Measurements from ENCODE around the gene ECM1.

ECM1 gene

DNA sequence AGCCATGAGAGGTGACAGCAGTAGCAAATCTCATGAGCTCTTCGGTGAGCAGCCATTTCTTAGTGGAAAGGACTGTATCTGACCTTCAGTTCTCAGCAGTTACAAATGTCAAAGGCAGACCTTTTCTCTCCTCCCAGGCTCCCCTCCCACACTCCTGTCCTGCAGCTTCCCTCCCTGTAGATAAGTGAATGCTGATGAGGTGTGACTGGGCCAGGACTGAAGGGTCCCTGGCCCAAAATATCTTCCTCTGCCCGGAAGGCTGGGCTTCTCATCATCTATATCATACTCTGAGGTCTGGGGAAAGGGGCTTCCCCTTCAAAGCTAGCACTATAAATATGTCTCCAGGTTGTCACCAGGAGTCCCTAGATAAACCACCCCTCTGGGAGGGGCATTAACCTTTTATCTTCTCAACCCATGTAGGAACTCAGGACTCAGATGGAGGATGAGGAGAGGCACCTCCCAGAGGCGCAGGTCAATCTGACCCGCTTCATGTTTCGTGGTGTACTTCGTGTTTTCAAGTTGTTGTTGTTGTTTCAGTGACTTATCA, 37.6 kb downstream of the ECM1 start:
- no peak for DNase-seq (ENCODE audit: low read depth in 3 of 3)

GRCh38 chr1:150546294-150546937, 38.5 kb downstream of the ECM1 start:
- DNase-seq (ENCODE audit: low read depth in 3 of 3): no peak

GRCh38 chr1:150548324-150548631, 40.4 kb downstream of the ECM1 start:
- DNase-seq (ENCODE audit: low read depth in 3 of 3): no peak

DNA sequence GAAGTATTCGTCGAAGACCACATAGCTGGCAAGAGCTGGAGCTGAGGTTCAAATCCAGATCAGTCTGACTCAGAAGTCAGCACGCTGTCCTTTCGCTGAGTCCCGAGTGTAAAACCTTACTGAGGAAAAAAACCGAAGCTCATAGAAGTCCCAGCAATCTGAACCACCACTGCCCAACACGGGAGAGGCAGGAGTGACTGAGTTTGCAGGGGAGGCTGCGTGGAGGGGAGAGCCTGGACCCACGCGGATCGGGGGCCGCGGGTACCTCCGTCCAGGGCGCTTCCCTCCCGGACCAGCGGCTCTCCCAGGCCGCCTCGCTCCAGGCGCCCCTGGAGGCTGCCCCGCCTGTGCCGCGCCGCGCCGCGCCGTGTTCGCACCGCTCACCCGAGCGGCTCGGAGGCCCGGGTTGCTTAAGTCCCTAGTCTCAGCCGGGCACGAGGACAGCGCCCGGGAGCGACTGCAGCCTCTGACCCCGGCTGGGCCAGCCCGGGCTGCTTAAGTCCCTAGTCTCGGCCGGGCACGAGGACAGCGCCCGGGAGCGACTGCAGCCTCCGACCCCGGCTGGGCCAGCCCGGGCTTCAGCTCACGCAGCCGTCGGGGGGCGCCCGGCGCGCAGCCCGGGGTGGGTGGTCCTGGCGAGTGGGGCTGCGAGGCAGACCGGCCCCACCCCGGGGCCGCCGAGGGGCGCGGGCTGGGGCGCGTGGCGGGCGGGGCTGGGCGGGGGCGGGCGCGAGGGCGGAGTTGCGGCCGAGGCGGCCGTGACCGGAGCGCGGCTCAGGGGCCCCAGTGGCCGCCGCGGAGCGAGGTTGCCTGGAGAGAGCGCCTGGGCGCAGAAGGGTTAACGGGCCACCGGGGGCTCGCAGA, 41.0 kb downstream of the ECM1 start, which contains the start of gene ADAMTSL4:
ADAMTSL4 (plus strand) TSS at position 777 of the 864 bp plus-strand sequence. CDS start 2,881 bp downstream, outside the sequence.
- DNase-seq (ENCODE audit: low read depth in 3 of 3): no peak

DNA sequence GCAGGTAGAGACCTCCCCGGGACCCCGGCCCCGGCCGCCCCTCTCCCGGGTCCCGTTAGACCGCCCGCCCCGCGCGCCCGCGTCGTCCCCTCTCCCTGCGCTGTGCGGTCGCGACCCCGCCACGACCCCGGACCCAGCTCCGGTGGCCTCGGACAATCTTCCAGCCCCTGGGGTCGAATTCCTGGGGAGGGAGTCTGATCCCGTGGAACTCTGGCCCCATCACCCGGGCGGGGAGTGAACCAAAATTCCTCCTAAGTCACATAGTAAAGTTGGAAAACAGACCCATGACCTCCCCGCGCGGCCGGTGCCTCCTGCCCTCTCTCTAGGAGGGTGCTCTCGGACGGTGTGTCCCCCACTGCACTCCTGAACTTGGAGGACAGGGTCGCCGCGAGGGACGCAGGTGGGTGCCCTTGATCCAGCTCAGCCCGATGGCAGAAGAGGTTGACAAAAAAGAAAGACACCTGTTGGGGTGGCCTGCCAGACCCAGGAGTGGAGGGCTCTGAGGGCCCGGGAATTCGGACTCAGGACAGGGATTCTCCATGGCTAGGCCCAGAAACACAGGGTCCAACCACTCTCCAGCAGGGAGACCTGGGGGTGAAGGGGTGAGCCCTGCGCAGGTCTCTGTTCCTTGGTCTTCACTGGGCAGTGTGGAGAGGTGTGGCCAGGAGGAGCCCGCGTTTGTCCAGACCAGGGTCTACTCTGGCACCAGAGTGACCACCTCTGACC, 41.8 kb downstream of the ECM1 start:
- DNase-seq (ENCODE audit: low read depth in 3 of 3): no peak

DNA sequence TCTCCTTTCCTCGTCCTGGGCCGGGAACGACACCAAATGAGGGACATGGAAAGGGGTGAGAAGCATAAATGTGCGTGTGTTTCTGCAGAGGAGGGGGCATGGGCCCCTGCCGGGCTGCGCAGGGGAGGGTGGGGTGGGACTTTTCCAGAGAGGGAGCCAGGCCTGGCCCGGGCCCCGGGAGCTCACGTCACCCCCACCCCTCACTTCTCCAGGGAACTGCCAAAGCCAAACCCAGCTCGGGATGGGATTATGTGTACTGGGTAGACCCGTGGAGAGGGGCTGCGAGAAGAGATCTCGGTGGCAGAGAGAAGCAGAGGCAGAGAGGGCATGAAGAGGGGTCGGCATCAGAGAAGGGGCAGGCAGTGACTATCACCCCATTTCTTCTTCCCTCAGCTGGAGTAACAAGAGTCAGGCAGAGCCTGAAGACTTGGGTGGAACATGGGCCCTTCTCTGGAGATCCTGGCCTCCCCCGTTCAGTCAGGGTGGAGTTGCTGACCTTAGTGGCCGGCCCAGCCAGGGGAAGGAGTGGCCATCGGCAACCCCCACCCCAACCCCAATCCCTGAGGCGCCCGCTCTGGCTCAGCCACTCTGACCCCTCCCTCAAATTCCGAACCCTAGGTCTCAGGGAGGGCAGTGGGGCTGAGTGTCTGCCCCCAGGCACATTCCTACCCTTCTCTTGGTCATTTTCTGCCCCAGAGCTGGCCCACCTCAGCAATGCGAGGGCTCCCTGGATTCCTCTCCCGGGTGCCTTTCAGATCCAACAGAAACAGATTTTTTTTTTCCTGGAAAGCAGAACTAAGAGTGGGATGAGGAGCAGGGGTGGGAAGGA, 42.5 kb downstream of the ECM1 start:
- DNase-seq (ENCODE audit: low read depth in 3 of 3): no peak

- DNase-seq (ENCODE audit: low read depth in 3 of 3): no peak
Measured at GRCh38 chr1:150551051-150551783, 43.3 kb downstream of the ECM1 start.

GRCh38 chr1:150551784-150552127, 43.8 kb downstream of the ECM1 start:
- DNase-seq (ENCODE audit: low read depth in 3 of 3): no peak

- DNase-seq (ENCODE audit: low read depth in 3 of 3): no peak
Measured at GRCh38 chr1:150552128-150552910, 44.4 kb downstream of the ECM1 start.

- DNase-seq (ENCODE audit: low read depth in 3 of 3): no peak
Measured at GRCh38 chr1:150552911-150553289, 45.0 kb downstream of the ECM1 start.

DNA sequence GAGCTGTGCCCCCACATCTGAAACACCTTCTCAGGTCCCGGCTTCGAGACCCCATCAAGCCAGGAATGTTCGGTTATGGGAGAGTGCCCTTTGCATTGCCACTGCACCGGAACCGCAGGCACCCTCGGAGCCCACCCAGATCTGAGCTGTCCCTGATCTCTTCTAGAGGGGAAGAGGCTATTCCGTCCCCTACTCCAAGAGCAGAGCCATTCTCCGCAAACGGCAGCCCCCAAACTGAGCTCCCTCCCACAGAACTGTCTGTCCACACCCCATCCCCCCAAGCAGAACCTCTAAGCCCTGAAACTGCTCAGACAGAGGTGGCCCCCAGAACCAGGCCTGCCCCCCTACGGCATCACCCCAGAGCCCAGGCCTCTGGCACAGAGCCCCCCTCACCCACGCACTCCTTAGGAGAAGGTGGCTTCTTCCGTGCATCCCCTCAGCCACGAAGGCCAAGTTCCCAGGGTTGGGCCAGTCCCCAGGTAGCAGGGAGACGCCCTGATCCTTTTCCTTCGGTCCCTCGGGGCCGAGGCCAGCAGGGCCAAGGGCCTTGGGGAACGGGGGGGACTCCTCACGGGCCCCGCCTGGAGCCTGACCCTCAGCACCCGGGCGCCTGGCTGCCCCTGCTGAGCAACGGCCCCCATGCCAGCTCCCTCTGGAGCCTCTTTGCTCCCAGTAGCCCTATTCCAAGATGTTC, 45.6 kb downstream of the ECM1 start:
- no peak for DNase-seq (ENCODE audit: low read depth in 3 of 3)

- no peak for DNase-seq (ENCODE audit: low read depth in 3 of 3)
Measured at GRCh38 chr1:150554086-150554452, 46.2 kb downstream of the ECM1 start.

DNA sequence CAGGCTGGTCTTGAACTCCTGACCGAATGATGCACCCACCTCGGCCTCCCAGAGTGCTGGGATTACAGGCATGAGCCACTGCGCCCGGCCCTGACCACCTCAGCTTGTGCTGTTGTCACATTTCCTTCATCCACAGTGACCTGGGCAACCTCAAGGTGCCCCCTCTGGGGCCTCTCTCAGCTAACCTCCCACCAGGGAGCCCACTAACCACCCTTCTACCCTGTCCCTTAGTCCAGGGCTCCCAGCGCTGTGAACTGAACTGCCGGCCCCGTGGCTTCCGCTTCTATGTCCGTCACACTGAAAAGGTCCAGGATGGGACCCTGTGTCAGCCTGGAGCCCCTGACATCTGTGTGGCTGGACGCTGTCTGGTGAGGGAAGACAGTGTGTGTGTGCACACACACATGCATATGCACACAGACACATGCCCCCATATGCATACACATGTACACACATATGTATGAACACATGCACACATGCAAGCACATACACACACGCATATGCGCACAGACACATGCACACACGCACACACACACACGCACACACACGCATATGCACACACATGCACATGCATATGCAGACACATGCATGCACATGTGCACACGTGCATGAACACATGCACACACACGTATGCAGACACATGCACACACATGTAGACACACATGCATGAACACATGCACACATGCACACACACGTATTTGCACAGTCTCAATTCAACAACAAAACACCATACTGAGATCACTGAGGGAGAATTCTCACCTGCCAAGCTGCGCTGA, 47.5 kb downstream of the ECM1 start:
- DNase-seq (ENCODE audit: low read depth in 3 of 3): no peak

GRCh38 chr1:150555971-150556865, 48.3 kb downstream of the ECM1 start:
- DNase-seq (ENCODE audit: low read depth in 3 of 3): no peak

DNA sequence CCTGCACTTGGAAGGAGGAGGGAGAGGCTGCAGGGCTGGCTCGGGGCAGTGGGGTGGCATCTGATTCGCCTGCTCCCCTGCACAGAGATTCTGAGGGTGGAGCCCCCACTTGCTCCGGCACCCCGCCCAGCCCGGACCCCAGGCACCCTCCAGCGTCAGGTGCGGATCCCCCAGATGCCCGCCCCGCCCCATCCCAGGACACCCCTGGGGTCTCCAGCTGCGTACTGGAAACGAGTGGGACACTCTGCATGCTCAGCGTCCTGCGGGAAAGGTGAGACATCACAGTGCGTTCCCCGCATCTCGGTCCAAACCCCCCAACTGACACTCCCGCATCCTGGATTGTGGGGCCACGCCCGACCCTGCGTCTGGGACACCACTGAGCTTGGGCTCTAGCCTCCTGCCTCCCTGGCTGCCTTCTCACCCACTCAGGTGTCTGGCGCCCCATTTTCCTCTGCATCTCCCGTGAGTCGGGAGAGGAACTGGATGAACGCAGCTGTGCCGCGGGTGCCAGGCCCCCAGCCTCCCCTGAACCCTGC, 49.2 kb downstream of the ECM1 start:
- DNase-seq (ENCODE audit: low read depth in 3 of 3): no peak

GRCh38 chr1:150557813-150558212, 49.9 kb downstream of the ECM1 start:
- no peak for DNase-seq (ENCODE audit: low read depth in 3 of 3)

DNA sequence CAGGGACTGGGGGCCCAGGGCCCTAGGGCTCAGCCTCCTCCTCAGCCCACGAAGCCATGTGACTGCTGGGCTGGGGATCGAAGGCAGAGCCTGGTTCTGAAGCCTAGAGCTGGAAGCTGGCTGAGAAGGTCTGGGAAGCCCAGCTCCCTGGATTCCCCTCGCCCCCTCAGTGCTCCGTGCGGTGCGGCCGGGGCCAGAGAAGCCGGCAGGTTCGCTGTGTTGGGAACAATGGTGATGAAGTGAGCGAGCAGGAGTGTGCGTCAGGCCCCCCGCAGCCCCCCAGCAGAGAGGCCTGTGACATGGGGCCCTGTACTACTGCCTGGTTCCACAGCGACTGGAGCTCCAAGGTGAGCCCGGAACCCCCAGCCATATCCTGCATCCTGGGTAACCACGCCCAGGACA, 50.4 kb downstream of the ECM1 start:
- DNase-seq (ENCODE audit: low read depth in 3 of 3): no peak
